HG03097 (cell line): ENCODE measurements around the gene PLK3.
"Not testable (repeated sequence)": the region's sequence is repeated elsewhere in the genome, so short reads cannot be mapped to it uniquely, and the experiment has no call there.

Experiments
- ATAC-seq: cut with Tn5 transposase; IDR thresholded peaks from one replicate; pipeline ENCODE4 v1.9.1; 2021; ENCODE audit not compliant: unreplicated experiment, low FRiP score

PLK3 gene

GRCh38 chr1:44808063-44808937 lies 8.1 kb downstream of the PLK3 start, which contains the start of gene BTBD19:
Gene BTBD19 (plus strand): TSS chr1:44808523. CDS start chr1:44808821, 298 bp downstream.
- ATAC-seq = no peak

GRCh38 chr1:44808938-44809917 lies 9.1 kb downstream of the PLK3 start:
- peak; percentile 29 for ATAC-seq

- no peak for ATAC-seq
These were observed 10.1 kb downstream of the PLK3 start for GRCh38 chr1:44810101-44810761.

GRCh38 chr1:44810762-44811105 lies 10.6 kb downstream of the PLK3 start:
- not testable (repeated sequence) for ATAC-seq

- ATAC-seq = no peak
These were observed 11.1 kb downstream of the PLK3 start for GRCh38 chr1:44811234-44811633.

GRCh38 chr1:44812822-44813543 lies 12.8 kb downstream of the PLK3 start:
- no peak for ATAC-seq

- ATAC-seq = not testable (repeated sequence)
These were observed 15.7 kb downstream of the PLK3 start for GRCh38 chr1:44815926-44816325.

- no peak for ATAC-seq
These were observed 17.1 kb downstream of the PLK3 start for GRCh38 chr1:44817307-44817706.

GRCh38 chr1:44817771-44818495 lies 17.8 kb downstream of the PLK3 start:
- no peak for ATAC-seq

- no peak for ATAC-seq
These were observed 19.0 kb downstream of the PLK3 start for GRCh38 chr1:44819196-44819607.

GRCh38 chr1:44819608-44820327 lies 19.6 kb downstream of the PLK3 start:
- ATAC-seq = peak; percentile 72

- no peak for ATAC-seq
These were observed 20.4 kb downstream of the PLK3 start for GRCh38 chr1:44820328-44821239.

GRCh38 chr1:44821240-44821715 lies 21.1 kb downstream of the PLK3 start:
- ATAC-seq = no peak

- no peak for ATAC-seq
These were observed 22.0 kb downstream of the PLK3 start for GRCh38 chr1:44822131-44822701.

GRCh38 chr1:44822981-44823451 lies 22.8 kb downstream of the PLK3 start:
- ATAC-seq = no peak

GRCh38 chr1:44824392-44824791 lies 24.2 kb downstream of the PLK3 start:
- ATAC-seq = not testable (repeated sequence)
